MM.1S (cell line): ENCODE data around the gene SHISA6.

Source experiments
- DNase-seq: peaks from one replicate; pipeline ENCODE4 v3.0.0-alpha.2; 2015
- H2AFZ ChIP-seq: fragments of 300-600 bp; sonication (generic); 2 replicates; pipeline ENCODE4 v1.6.0; 2016; ENCODE audit warnings: antibody characterized with exemption, low read length
- H3F3A ChIP-seq: fragments of 300-600 bp; sonication (generic); 2 replicates; pipeline ENCODE4 v1.6.1; 2016; ENCODE audit warnings: mild to moderate bottlenecking, antibody characterized with exemption, low read length, moderate library complexity, mixed read lengths; ENCODE audit not compliant: insufficient read depth
- H3K27ac ChIP-seq: fragments of 300-600 bp; sonication (generic); 2 replicates; pipeline ENCODE4 v1.5.1; 2016; ENCODE audit warnings: mild to moderate bottlenecking, low read length
- H3K27me3 ChIP-seq: fragments of 300-600 bp; sonication (generic); replicated peaks from 2 replicates; pipeline ENCODE4 v1.6.0; 2016; ENCODE audit warnings: low read length; ENCODE audit not compliant: insufficient read depth
- H3K36me3 ChIP-seq: fragments of 300-600 bp; sonication (generic); replicated peaks from 2 replicates; pipeline ENCODE4 v1.6.1; 2016; ENCODE audit warnings: mild to moderate bottlenecking, low read length, mixed read lengths; ENCODE audit not compliant: insufficient read depth
- H3K4me1 ChIP-seq: fragments of 300-600 bp; sonication (generic); 2 replicates; pipeline ENCODE4 v1.6.1; 2016; ENCODE audit warnings: low read length, mixed read lengths
- H3K4me2 ChIP-seq: fragments of 300-600 bp; sonication (generic); 2 replicates; pipeline ENCODE4 v1.6.0; 2016; ENCODE audit warnings: low read depth, low read length
- H3K4me3 ChIP-seq: fragments of 300-600 bp; sonication (generic); 2 replicates; pipeline ENCODE4 v1.5.1; 2016; ENCODE audit warnings: low read length, mixed read lengths
- H3K79me2 ChIP-seq: fragments of 300-600 bp; sonication (generic); 2 replicates; pipeline ENCODE4 v1.6.1; 2016; ENCODE audit warnings: mixed run types, low read length, mixed read lengths
- H3K9ac ChIP-seq: fragments of 300-600 bp; sonication (generic); 2 replicates; pipeline ENCODE4 v1.6.1; 2016; ENCODE audit warnings: low read length, mixed read lengths
- H3K9me2 ChIP-seq: fragments of 300-600 bp; sonication (generic); replicated peaks from 2 replicates; pipeline ENCODE4 v1.6.1; 2016; ENCODE audit warnings: mild to moderate bottlenecking, low read length, mixed read lengths; ENCODE audit not compliant: insufficient read depth
- H3K9me3 ChIP-seq: fragments of 300-600 bp; sonication (generic); replicated peaks from 2 replicates; pipeline ENCODE4 v1.6.1; 2016; ENCODE audit warnings: mild to moderate bottlenecking, low read length, mixed read lengths; ENCODE audit not compliant: insufficient read depth
- H4K20me1 ChIP-seq: fragments of 300-600 bp; sonication (generic); 2 replicates; pipeline ENCODE4 v1.6.1; 2016; ENCODE audit warnings: mild to moderate bottlenecking, low read length, moderate library complexity, mixed read lengths; ENCODE audit not compliant: insufficient read depth
- EZH2 ChIP-seq: fragments of 300-600 bp; sonication (generic); optimal IDR thresholded peaks from 2 replicates; pipeline ENCODE3; 2017; ENCODE audit warnings: low read depth, mild to moderate bottlenecking, antibody characterized with exemption, low read length, mixed read lengths
- EZH2phosphoT487 ChIP-seq: fragments of 300-600 bp; sonication (generic); IDR thresholded peaks from 2 replicates; pipeline ENCODE4 v1.6.1; 2018; ENCODE audit warnings: antibody characterized with exemption, low read length
- TF ChIP-seq, protein P1 (sequence below): fragments of 300-600 bp; sonication (generic); IDR thresholded peaks from 2 replicates; pipeline ENCODE4 v1.5.1; 2016; ENCODE audit warnings: antibody characterized with exemption, low read length, mixed read lengths

The SHISA6 gene

DNA sequence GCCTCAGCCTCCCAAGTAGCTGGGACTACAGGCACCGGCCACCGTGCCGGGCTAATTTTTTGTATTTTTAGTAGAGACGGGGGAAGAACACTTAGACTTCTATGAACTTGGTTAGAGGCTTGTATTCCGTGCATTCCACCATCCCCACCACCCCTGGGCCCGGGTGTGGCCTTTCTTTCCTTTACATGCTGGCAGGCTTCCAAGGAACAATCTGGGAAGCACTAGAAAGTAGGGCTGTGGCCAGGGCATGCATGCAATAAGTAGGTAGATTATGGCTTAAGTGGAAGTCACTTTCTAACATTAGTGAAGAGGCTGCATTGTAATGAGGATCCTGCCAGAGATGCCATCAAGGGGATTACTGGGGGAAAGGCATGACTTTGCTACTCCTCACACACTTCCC lies 171.6 kb downstream of the SHISA6 start:
- Histone ChIP-seq H3K9me3 (no peaks in the 10 kb centered on the region), H3K79me2 (no peaks in the 10 kb centered on the region), H3K9me2 (no peaks in the 10 kb centered on the region), H3K36me3 (no peaks in the 10 kb centered on the region), H3K4me3 (no peak overlapping the region), H3K4me1 (no peaks in the 10 kb centered on the region), H3F3A (no peaks in the 10 kb centered on the region), H3K27ac (no peak overlapping the region), H2AFZ (no peak overlapping the region), H3K4me2 (no peak overlapping the region), H4K20me1 (no peaks in the 10 kb centered on the region), H3K9ac (no peak overlapping the region), H3K27me3 (no peaks in the 10 kb centered on the region)
- TF ChIP-seq, protein P1, sequence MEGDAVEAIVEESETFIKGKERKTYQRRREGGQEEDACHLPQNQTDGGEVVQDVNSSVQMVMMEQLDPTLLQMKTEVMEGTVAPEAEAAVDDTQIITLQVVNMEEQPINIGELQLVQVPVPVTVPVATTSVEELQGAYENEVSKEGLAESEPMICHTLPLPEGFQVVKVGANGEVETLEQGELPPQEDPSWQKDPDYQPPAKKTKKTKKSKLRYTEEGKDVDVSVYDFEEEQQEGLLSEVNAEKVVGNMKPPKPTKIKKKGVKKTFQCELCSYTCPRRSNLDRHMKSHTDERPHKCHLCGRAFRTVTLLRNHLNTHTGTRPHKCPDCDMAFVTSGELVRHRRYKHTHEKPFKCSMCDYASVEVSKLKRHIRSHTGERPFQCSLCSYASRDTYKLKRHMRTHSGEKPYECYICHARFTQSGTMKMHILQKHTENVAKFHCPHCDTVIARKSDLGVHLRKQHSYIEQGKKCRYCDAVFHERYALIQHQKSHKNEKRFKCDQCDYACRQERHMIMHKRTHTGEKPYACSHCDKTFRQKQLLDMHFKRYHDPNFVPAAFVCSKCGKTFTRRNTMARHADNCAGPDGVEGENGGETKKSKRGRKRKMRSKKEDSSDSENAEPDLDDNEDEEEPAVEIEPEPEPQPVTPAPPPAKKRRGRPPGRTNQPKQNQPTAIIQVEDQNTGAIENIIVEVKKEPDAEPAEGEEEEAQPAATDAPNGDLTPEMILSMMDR: no peak
- TF ChIP-seq EZH2phosphoT487 (no peak), EZH2 (no peak)
- DNase-seq: no peak

DNA sequence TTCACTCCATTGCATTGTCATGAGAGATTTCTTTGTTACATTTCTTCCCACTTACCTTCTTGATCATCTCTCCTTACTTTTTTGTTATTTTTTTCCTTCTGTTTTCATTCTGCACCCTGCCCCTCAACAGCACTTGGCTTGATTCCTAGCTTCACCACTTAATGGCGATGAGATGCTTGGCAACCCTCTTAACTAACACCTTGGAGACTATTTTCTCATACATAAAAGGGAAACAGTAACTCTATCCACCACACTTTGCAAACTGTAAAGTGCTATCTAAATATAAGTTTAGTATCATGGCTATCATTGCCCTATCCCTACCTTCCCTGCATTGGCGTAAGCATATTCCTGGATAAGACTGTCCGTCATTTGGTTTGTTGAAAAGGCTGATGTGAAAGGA lies 177.3 kb downstream of the SHISA6 start:
- H3K27me3 ChIP-seq: no peaks in the 10 kb centered on the region
- H3K27ac ChIP-seq: no peak overlapping the region
- H3K9me2 ChIP-seq: no peaks in the 10 kb centered on the region
- no peak for DNase-seq
- no peak overlapping the region for H3K9ac ChIP-seq
- no peak overlapping the region for H3K4me2 ChIP-seq
- H3K4me1 ChIP-seq: no peaks in the 10 kb centered on the region
- no peaks in the 10 kb centered on the region for H3K9me3 ChIP-seq
- H3K79me2 ChIP-seq: no peaks in the 10 kb centered on the region
- H2AFZ ChIP-seq: no peak overlapping the region
- H4K20me1 ChIP-seq: no peaks in the 10 kb centered on the region
- TF ChIP-seq EZH2phosphoT487 (no peak), EZH2 (no peak)
- TF ChIP-seq, protein P1: no peak
- H3K36me3 ChIP-seq: no peaks in the 10 kb centered on the region
- no peak overlapping the region for H3K4me3 ChIP-seq
- no peaks in the 10 kb centered on the region for H3F3A ChIP-seq

- H3K4me1 ChIP-seq: no peaks in the 10 kb centered on the region
- H3K36me3 ChIP-seq: no peaks in the 10 kb centered on the region
- no peaks in the 10 kb centered on the region for H3K9me2 ChIP-seq
- no peaks in the 10 kb centered on the region for H3K9me3 ChIP-seq
- H3F3A ChIP-seq: no peaks in the 10 kb centered on the region
- no peak overlapping the region for H3K4me2 ChIP-seq
- H3K27ac ChIP-seq: no peak overlapping the region
- no peak overlapping the region for H2AFZ ChIP-seq
- H4K20me1 ChIP-seq: no peaks in the 10 kb centered on the region
- H3K4me3 ChIP-seq: no peak overlapping the region
- H3K79me2 ChIP-seq: no peaks in the 10 kb centered on the region
- no peaks in the 10 kb centered on the region for H3K27me3 ChIP-seq
- no peak for TF ChIP-seq EZH2phosphoT487
- TF ChIP-seq, protein P1: no peak
- TF ChIP-seq EZH2: no peak
- no peak overlapping the region for H3K9ac ChIP-seq
- no peak for DNase-seq
Measured at GRCh38 chr17:11430751-11431150, 189.7 kb downstream of the SHISA6 start.
